Measurements from ENCODE around the gene BGN.

Gene BGN

DNA sequence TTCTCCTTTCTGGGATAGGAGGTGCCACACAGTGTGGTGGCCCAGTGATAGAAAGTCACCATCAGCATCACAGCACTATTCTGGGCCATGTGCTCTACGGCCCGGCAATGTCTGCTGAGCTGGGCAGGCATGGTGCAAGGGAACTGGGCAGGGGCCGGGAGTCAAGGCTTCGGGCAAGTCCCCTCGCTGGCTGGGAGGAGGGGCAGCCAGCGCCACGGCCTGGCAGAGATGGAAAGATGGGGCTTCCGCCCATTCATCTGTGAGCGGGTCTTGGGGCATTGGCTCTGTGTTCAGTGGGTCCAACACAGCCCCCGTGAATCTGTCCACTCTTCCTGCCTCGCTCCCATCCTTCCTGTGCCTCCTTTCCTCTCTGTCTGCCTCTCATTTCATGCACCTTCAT is 15.6 kb downstream of the BGN start:
- no peak for DNase-seq

DNA sequence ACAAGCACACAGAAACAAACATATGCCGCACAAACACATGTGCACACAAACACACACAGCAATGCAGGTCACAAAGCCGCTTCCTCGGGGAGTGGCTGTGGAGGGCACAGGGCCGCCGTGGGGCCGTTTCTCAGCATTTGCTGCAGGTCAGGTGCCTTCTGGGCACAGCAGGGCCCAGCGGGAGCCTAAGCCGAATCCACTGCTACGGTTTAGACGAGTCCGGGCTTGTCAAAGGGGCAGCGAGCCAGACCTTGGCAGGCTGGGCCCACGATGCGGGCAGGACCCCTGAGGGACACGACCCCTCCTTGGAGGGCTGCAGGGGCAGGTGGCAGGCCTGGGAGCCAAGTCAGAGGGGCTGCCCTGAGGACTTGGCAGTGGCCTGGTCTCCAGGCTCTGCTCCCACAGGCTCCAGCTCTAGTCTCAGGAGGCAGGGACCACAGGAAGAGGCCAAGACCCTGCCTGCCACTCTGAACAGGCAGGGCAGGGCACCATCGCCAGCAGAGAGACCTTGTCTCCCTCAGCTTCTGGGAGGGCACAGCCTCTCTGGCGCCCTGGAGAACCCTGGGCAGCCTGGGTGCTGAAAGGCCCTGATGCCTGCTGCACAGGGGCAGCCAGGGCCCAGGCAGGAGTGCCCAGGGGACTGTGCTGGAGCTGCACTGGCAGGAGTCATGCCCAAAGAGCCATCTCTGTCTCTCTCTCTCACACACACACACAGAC is 17.2 kb downstream of the BGN start:
- no peak for DNase-seq

DNA sequence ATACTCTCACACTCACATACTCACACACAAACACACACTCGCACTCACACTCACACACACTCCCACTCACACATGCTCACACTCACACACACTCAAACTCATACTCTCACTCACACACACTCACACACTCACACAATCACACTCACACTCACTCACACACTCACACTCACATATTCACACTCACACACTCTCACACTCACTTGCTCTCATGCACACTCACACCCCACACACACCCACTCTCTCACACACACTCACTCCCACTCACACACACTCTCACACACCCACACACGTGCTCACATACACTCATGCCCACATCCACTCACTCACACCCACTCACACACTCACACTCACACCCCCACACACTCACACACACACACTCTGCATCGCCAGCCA is 17.7 kb downstream of the BGN start:
- no peak for DNase-seq

DNA sequence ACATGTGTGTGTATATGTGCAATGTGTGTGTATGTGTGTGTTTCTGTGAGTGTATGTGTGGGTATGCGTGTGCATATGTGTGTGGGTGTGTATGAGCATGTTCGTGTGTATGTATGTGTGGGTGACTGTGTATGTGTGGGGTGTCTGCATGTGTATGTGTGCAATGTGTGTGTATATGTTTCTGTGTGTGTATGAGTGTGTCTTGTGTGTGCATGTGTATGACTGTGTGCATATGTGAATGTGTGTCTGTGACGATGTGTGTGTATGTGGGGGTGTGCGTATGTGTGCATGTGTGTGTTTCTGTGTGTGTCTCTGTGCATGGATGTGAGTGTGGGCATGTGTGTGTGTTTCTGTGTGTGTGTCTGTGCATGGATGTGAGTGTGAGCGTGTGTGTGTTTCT is 18.5 kb downstream of the BGN start:
- no peak for DNase-seq

DNA sequence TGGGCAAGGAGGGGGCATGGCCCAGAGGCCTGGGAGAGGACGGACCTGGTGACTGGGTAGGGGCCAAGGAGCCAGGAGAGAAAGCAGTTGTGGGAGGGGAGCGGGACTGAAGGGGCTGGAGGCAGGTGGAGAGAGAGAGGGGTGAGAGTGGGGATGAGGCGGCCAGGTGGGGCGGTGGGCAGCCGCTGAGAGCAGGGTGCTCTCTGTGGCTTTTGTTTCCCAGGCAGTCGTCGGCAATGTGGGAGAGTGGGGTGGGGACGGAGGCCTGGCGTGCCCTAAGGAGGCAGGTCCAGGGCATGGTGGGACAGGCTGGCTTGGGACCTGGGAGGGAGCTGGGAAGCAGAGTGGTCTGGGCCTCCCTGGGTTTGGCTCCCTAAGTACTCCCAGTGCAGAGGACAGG is 19.5 kb downstream of the BGN start:
- no peak for DNase-seq

DNA sequence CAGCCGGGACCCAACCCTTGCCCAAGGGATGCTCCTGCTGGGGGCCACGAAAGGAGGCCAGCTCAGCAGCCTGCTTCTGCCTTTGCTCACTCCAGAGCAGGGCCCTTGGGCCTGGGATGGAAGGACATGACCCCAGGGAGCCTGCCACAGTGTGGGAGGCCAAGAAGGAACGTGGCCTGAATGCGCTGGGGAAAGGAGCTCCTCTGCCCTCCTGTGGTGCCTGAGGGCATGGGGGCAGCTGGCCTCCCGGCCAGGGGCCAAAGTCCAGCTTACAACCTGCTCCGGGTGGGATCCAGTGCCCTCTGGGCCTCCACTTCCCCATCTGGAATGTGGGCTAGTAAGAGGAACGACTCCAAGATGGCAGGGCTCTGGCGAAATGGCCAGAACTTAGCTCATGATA is 20.7 kb downstream of the BGN start:
- no peak for DNase-seq

DNA sequence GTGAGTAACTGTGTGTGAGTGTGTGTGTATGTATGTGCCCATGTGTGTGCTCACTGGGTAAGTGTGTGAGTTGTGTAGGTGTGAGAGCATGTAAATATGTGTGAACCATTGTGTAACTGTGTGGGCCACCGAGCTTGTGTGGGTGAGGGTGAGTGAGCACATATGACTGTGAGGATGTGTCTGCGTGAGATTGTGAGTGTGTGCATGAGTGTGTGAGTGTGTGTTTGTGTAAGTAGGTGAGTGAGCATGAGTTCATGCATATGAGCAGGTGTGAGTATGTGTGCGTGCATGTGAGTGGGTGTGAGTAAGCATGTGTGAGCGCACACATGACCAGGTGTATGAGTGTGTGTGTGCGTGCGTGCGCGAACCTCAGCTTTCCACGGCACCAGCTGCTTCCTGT is 21.3 kb downstream of the BGN start:
- no peak for DNase-seq

DNA sequence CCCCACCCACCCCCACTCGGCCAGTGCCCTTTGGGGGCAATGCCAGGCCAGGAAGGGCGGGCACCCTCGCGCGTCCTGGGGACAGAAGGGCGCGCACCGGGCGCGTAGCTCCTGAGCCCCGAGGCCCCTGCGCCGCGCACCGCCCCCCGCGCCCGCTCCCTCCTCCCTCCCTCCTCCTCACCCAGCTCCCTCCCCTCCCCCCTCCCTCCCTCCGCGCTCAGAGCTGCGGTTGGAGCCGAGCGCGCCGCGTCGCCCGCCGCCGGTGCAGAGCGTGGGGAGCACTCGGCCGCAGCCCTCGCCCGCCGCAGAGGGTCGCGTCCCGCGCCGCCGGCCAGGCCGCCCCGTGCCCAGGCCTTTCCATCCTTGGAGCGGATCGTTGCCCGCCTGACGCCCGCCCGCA is 22.6 kb downstream of the BGN start, which contains the start of gene ATP2B3:
Gene ATP2B3, plus strand, starts transcription at position 220 of the 400 bp plus-strand sequence. CDS start 18,606 bp downstream, outside the sequence.
- no peak for DNase-seq

DNA sequence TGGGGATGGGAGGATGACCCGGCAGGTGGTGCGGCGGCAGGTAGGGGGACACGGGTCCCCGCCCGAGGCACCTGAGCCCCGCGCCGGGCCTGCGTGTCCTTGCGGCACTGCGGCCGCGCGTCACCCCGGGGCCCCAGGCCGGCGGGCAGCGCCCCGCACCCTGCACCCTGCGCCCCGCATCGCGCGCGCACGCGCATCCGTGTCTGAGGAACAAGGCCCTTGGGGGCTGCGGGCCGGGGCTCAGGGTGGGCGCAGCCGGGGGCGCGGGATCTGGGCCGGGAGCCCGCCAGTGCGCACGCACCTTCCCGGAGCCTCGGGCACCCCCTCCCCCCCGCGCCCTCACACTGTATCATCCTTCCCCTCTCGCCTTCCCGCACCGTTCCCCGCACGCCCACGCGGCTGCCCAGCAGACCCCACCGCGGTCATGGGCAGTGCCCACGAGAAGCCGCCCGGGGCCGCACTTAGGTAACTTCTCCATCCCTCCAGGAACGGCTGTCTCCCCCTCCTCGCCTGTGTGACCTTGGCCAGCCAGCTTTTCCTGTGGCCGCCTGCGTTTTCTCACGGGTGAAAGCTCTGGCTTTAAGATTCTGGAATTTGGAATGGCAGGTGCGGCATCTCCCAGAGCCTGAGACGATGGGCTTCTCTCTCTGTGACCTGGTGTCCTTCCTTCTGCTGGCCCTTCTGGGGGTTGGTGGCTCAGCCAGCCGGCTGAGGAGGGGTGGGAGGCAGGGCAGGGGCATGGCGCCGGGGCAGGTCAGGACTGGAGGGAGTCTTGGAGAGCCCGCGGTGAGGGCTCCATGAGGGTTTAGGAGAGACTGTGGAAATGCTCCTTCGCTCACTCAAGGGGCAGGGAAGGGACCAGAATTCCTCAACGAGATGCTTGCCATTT is 23.4 kb downstream of the BGN start:
- no peak for DNase-seq

DNA sequence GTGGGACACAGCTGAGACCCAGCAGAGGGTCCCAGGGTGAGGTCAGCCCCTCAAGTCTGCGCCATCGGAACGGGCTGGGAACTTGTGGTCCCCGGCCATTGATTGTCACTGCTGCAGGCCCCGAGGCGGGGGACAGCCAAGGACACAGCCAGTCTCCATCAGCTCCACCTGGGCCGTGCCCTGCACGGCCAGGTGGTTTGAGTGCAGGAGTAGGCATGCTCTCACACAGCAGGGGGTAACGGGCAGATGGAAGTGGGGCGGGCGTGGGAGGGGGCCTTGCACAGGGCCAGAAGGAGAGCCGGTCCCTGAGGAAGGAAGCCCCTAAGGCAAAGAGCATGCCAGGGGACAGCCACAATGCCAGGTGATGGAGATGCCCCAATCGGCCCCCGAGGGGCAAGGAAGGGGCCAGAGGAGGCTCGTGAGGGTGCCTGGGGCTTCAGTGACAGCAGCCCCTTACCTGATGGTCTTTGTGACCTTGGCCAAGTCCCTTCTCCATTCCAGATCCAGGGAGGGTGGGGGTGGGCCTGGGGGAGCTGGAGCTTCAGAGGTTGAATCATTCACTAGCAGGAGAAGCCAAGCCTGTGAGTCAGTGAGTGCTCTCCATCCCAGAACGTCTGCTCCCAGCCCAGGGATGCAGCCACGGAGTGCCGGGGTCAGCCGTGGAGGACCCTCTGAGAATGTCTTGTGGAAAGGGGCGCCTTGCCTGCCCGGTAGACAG is 24.9 kb downstream of the BGN start:
- DNase-seq: no peak

DNA sequence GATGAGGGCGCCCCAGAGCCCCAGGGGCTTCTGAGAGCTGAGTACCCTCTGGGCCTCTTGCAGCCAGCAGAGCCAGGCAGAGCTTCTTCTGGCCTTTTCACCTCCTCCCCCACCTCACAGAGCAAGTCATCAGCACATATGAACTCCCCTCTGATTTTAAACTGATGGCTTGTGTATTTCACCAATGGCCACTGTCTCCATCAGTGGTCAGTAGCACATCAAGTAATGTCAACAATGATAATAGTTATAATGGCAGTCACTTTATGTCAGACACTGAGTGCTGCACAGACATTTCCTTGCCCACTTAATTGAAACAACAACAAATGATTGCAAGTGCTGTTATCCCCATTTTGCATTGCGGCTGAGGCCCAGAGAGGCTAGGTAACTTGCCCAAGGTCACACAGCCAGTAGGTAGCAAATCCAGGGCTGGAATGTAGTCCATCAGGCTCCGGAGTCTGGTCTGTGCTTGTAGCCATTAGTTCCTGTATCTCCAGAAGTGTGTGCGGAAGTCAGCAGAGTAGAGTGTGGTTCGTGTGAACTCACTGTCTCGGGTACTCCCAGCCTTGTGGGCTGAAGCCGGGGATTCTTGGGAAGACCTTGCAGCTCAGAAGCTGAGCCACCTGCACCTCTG is 25.6 kb downstream of the BGN start:
- no peak for DNase-seq

DNA sequence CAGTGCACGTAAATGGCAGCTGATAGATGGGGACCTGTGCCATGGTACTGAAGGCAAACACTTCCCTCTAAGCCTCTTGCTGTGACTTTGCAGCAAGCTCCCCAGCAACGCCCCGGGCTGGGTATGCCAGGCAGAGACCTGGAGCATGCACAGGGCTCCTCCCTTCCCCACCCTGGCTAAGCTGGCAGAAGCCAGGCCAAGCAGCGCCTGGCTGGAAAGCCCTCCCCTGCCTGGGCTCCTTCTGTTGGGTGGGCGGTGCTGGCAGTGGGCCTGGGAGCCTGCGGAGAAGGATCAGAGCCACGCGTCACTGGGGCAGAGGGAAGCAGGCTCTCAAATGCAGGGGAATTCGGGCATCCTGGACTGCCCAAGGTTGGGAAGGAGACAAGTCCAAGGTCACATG is 26.3 kb downstream of the BGN start:
- DNase-seq: peak; percentile 3

DNA sequence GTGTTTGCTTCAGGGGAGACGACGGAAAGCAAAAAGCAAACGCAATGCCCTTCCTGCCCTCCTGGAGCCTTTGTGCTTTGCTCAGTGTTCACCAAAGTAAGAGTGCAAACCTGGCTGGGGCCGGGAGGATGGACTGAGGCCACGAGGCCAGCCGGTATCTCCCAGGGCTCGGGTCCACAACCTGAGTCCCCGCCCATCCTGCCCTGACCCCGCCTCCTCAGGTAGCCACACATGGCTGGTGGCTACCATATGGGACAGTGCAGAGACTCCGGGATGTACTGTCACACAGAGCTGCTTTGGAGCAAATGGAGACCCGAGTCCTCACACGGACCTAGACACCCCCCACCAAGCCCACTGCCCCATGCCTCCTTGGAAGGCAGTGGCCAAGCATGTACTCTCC is 27.5 kb downstream of the BGN start:
- no peak for DNase-seq

DNA sequence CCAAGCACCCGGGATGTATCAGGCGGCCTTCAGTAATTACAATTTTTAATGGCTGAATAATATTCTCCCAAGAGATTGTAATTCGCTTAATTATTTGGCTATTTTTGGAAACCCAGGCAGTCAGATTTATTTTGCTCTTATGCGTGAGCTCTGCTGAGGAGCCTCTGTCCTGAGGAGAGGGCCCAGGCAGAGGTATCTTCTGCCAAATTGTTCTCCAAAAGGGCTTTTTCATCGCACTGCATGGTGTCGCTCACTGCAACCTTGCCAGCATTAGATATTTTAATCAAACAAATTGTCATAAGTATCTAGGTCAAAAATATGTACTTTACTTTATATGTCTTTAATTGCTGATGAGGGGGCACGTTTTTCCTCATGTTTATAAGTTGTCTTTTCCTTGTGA is 28.5 kb downstream of the BGN start:
- no peak for DNase-seq

DNA sequence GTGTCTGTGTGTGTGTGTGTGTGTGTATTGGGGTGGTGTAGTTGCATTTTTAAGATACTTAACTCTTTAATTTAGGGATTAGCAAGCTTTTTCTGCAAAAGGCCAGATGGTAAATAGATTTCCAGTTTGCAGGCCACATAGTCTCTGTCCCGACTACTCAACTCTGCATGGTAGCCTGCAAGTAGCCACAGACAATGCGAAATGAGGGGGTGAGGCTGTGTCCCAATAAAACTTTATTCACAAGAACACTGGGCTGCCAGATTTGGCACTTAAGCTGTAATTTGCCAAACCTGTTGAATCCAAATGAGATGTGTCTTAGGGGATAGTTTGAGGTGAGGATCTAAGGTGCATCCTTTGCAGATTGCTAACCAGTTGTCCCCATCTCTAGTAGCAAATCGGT is 29.5 kb downstream of the BGN start:
- DNase-seq: no peak

DNA sequence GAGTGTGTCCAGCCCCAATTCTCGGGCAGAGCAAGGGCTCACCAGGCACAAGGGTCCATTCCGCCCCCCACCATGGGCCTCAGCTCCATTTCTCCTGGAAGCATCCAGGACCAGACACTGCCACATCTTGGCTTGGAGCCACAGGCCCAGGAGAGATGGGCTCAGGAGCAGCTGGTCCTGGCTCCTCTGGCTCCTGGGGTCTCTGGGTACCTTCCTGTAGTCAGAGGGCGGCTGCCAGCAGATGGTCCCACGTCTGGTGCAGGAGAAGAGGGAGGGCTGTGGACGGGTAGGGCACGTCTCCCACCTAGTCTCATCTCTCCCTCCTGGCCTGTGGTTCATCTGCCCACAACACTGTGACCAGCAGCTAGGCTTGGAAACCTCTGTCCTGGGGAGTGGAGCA is 30.7 kb downstream of the BGN start:
- DNase-seq: no peak

DNA sequence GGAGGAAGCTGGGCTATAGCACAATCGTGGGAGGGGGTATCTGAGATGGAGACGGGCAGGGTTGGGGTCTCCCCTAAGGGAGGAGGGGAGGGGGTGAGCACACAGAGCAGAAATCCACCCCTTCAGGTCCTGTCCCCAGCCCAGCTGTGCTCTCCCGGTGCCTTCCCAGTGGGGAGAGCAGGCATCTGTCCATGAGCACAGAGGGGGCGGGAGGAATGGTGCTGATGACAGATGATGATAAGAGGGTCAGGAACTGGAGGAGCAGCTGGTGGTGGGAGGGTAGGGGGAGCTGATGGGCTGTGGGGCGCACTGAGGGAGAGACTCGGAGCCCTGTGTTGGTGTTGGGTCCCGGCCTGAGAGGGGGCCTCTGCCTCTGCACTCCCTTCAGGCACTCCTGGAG is 31.3 kb downstream of the BGN start:
- DNase-seq: no peak

DNA sequence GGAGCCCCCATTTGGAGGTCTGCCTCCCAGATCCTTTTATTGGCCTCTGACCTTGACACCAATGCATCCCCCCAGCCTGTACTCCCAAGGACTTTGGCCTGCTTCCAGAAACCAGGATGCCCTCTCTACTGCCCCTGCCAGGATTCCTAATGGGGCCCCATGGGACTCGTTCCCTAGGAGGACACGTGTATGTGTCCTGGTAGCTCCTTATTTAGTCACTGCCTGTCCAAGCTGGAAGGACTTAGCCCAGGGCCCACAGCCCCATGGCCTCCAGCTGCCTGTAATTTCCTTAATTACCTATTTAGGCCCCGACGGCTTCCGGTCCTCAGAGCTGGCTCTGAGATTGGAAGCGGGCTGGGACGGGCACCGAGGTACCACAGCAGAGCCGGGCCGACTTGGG is 32.0 kb downstream of the BGN start:
- DNase-seq: no peak

DNA sequence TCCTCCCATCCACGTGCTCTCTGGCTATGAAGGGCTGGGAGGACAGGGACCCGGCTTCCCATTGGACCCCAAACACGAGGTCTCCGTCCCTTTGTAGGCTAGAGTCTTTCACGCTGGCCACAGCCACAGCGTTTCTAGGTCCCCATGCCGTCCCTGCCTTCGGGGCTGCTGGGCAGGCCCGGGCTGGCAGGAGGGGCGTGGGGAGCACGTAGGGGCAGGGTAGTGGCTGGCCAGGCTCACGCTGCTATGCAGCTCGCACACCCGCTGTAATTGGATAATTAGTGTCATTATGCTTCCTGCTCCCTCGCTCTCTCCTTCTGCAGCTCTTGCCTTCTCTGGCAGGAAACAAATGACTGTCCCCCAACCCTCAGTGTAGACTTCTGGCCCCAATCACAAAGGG is 32.4 kb downstream of the BGN start:
- DNase-seq: no peak

DNA sequence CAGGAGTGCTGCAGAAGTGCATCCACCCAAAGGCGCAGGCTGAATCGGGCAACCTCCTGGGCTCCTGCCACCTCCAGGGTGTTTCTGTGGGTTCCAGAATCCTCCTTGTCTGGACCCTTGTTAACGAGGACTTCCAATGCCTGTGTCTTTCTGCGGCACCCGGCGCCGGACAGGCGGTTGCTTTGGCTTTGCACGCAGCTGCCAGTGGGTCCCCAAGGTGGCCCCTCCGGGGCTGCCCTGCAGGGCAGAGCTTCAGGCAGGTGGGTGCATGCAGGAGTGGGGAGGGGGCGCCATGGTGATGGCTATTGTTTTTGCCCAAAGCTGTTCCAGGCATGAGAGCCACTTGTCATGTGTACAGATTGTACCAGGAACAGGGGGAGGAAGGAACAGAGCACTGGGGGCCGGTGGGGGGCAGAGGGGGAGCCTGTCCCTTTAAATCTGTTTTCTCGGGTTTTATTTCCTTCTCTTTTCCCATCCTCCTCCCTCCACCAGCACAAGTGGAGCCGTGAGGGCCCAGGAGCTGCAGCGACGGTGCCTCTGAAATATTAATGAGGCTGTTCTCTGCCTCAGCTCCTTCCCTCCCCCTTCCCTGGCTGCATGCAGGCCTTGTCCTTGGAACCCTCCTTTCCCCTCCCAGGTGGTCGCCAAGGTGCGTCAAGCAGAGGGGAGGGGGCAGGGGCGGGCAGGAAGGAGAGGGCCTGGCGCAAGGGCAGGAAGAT is 35.8 kb downstream of the BGN start:
- DNase-seq: peak; percentile 13

DNA sequence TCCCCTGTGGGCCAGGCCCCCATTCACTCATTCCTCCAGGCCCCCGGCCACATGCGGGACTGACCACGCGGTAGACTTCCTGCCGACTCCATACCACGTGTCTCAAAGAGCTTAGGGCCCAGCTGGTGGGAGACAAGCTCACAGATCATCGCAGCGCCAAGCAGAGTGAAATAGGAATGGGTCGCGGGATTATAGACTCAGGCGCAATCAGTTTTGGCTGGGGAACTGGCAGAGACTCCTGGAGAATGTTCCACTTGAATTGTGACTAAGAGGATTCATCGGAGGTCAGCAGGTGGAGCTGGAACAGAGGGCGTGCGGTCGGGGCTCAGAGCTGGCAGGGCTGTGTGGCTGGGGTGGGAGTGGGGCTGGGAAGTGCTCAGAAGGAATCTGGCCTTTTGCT is 38.3 kb downstream of the BGN start:
- no peak for DNase-seq

DNA sequence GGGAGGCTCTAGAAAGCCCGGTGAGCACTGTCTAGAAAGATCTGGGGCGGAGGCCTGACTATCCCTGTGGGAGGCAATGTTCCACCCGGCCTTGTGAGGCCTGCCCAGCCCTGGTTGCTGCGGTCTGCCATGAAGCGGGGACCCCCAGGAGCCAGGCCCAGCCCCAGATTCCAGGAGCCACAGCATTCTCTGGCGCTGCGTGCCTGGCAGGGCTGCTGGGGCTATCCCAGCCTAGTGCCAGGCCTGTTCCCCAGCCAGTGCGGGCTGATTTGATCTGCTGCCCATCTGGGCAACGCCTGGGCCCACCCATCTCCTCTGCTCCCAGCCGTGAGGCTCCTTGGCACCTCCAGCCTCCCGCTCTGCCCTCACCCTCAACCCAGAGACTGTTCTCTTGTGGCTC is 42.3 kb downstream of the BGN start:
- DNase-seq: no peak

All from midbrain (tissue), 1 donor.